ENCODE measurements around the gene GRWD1.

GRCh38 chr19:48415806-48416221 lies 30.0 kb upstream of the GRWD1 start:
- TF ChIP-seq CTCF (IDR thresholded peaks at IDR 0.05; ENCODE audit: insufficient read depth, low read length, poor library complexity, severe bottlenecking) (no peak), EZH2phosphoT487 (conservative IDR thresholded peaks at IDR 0.05; ENCODE audit: low read length) (no peak)

Data from SU-DHL-6 (cell line).